Gastroesophageal sphincter (tissue), 4 donors: Measurements from ENCODE around the gene NGF. TPM values are rescaled to one million over a fixed set of nuclear protein-coding genes. Genes with fewer than 3 reads are reported as not detected.

Experiments used
- ATAC-seq: fragments of 150-250 bp; one replicate; pipeline ENCODE4 v1.9.1; 2016; ENCODE audit warnings: mild to moderate bottlenecking, moderate library complexity
- H3K27ac ChIP-seq, 4 donors: fragments of 200-600 bp; sonication (generic) in 3 of 4; 1 replicate in 3 of 4; 2 replicates in 1 of 4; pipeline ENCODE4 v1.5.1; 2016 to 2019
- H3K27me3 ChIP-seq: fragments of 200-600 bp; sonication (generic); one replicate; pipeline ENCODE4 v1.5.1; 2019
- H3K36me3 ChIP-seq, 2 donors: fragments of 200-600 bp; sonication (generic); one replicate each; pipeline ENCODE4 v1.5.1; 2019; ENCODE audit warnings: control low read depth in 1 of 2
- H3K4me1 ChIP-seq, 3 donors: fragments of 200-600 bp; sonication (generic); 1 replicate in 2 of 3; 2 replicates in 1 of 3; pipeline ENCODE4 v1.5.1; 2016 to 2019; ENCODE audit warnings: control low read depth in 2 of 3
- H3K4me3 ChIP-seq, 2 donors: fragments of 200-600 bp; sonication (generic); one replicate each; pipeline ENCODE4 v1.5.1; 2019; ENCODE audit warnings: mild to moderate bottlenecking in 1 of 2, moderate library complexity in 1 of 2
- H3K9me3 ChIP-seq, 3 donors: fragments of 200-600 bp; sonication (generic); one replicate each; pipeline ENCODE4 v1.5.1; 2017 to 2019; ENCODE audit warnings: control low read depth in 2 of 3
- CTCF ChIP-seq, 4 experiments: fragments of 200-600 bp in 2 of 4; fragments of 450-650 bp in 2 of 4; sonication (generic) in 1 of 4; IDR thresholded peaks; one replicate each; pipeline ENCODE4 v1.5.1; 2017 to 2019; ENCODE audit warnings: antibody characterized with exemption in 4 of 4, mild to moderate bottlenecking in 2 of 4, moderate library complexity in 2 of 4
- EP300 ChIP-seq: sonication (generic); formaldehyde crosslinking; IDR thresholded peaks from one replicate; pipeline ENCODE4 v1.6.1; 2017; ENCODE audit warnings: antibody characterized with exemption, mild to moderate bottlenecking
- POLR2A ChIP-seq, 2 donors: fragments of 450-650 bp; IDR thresholded peaks; one replicate each; pipeline ENCODE4 v1.6.1; 2017; ENCODE audit warnings: antibody characterized with exemption in 2 of 2, mild to moderate bottlenecking in 2 of 2, moderate library complexity in 1 of 2
- POLR2AphosphoS5 ChIP-seq: sonication (generic); formaldehyde crosslinking; IDR thresholded peaks from one replicate; pipeline ENCODE4 v1.6.1; 2017; ENCODE audit warnings: antibody characterized with exemption
- WGBS, 2 donors: methylation state at CpG; one replicate each; pipeline ENCODE4 v1.1.5; 2018; ENCODE audit warnings: low coverage in 1 of 2; 5-methylcytosine and 5-hydroxymethylcytosine counted together
- total RNA-seq, 4 donors: library from RNA; depleted of rRNA; stranded (reverse); fragments of >200 nt; gene quantifications; one replicate each; pipeline ENCODE4 v1.1.0, GENCODE V29; 2016

NGF gene
- total RNA-seq, 4 donors from 2014 or later, result 0.74 to 3.4 (median 2.1) TPM

DNA sequence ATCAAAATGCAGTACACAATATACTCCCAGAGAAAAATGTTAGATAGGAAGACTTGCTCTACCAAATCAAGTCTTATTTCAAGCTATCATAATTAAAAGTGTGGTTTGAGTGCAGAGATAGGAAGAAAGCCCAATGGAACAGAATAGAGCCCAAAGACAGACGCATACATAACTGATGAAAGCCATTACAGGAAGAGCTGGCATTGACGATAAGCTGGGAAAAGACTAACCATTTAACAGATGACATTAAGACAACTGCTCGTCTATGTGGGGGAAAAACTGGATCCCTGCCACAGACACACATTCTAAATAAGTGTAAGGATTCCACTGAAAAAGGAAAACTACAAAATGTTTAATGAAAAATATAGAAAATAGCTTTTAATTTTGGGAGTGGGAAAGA, 85.5 kb downstream of the NGF start:
- Histone ChIP-seq H3K36me3 (no peaks in the 10 kb centered on the region), H3K4me3 (no peak overlapping the region), H3K27ac (no peak overlapping the region), H3K4me1 (no peaks in the 10 kb centered on the region), H3K27me3 (no peaks in the 10 kb centered on the region), H3K9me3 (peaks cover 0 to 27% (median 0%) of the 10 kb centered on the region in 3 donors)
- no peak for ATAC-seq
- TF ChIP-seq EP300 (no peak), CTCF (IDR thresholded peaks at IDR 0.05) (no peak), POLR2A (IDR thresholded peaks at IDR 0.05) (no peak), POLR2AphosphoS5 (no peak)
- WGBS, 2 donors, result 47 to 57% methylated on average over 3 of the region's 3 CpGs

- peak; percentile 82 for ATAC-seq
- H3K4me3 ChIP-seq, result no peak overlapping the region
- peaks cover 0 to 20% (median 0%) of the 10 kb centered on the region in 3 donors for H3K9me3 ChIP-seq
- TF ChIP-seq CTCF (IDR thresholded peaks at IDR 0.05), result no peak
- TF ChIP-seq POLR2A (IDR thresholded peaks at IDR 0.05), result no peak
- TF ChIP-seq EP300, result no peak
- TF ChIP-seq POLR2AphosphoS5, result peak; percentile 47
- no peak overlapping the region for H3K27ac ChIP-seq
- 5 to 17% methylated on average over 1 to 2 of the region's 2 CpGs for WGBS, 2 donors
- no peaks in the 10 kb centered on the region for H3K36me3 ChIP-seq
- no peaks in the 10 kb centered on the region for H3K4me1 ChIP-seq
- no peaks in the 10 kb centered on the region for H3K27me3 ChIP-seq
Observed at GRCh38 chr1:115251856-115252255, 86.2 kb downstream of the NGF start.

GRCh38 chr1:115251340-115251748, 86.7 kb downstream of the NGF start:
- H3K4me3 ChIP-seq, result no peak overlapping the region
- H3K27me3 ChIP-seq, result no peaks in the 10 kb centered on the region
- H3K9me3 ChIP-seq, result peaks cover 0 to 25% (median 0%) of the 10 kb centered on the region in 3 donors
- TF ChIP-seq POLR2AphosphoS5 (peak; percentile 27), CTCF (IDR thresholded peaks at IDR 0.05) (no peak)
- H3K27ac ChIP-seq, result no peak overlapping the region
- no peaks in the 10 kb centered on the region for H3K36me3 ChIP-seq
- WGBS, 2 donors, result 14 to 15% methylated on average over 2 of the region's 2 CpGs
- peak; percentile 62 for ATAC-seq
- no peaks in the 10 kb centered on the region for H3K4me1 ChIP-seq

DNA sequence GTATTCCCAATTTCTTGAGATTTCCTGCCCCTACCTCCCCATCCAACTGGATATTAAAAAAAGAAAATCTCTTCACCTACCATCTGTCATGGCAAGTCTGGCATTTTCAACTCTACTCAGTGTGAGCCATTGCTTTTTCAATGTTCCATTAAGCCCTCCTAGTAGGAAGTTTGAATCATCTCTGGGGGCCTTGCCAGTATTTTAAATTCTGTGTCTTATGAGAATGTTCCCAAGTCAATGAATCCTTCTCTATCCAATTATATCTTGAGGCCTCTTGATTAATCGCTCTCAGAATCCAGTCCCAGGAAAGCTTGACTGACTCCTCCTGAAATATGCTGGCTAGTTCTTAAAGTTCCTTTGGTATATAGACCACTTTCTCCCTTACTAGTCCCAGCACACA, 91.5 kb downstream of the NGF start:
- no peak overlapping the region for H3K27ac ChIP-seq
- no peak for TF ChIP-seq POLR2AphosphoS5
- no peak for TF ChIP-seq CTCF (IDR thresholded peaks at IDR 0.05)
- TF ChIP-seq EP300, result no peak
- no peak for TF ChIP-seq POLR2A (IDR thresholded peaks at IDR 0.05)
- H3K9me3 ChIP-seq, result peaks cover 0 to 39% (median 0%) of the 10 kb centered on the region in 3 donors
- ATAC-seq, result no peak
- H3K4me1 ChIP-seq, result no peaks in the 10 kb centered on the region
- no peaks in the 10 kb centered on the region for H3K36me3 ChIP-seq
- no peak overlapping the region for H3K4me3 ChIP-seq
- H3K27me3 ChIP-seq, result no peaks in the 10 kb centered on the region
- WGBS, 2 donors, result 86% methylated on average over 1 of the region's 1 CpG; no CpG with 5 or more reads in 1 of the 2 donors

DNA sequence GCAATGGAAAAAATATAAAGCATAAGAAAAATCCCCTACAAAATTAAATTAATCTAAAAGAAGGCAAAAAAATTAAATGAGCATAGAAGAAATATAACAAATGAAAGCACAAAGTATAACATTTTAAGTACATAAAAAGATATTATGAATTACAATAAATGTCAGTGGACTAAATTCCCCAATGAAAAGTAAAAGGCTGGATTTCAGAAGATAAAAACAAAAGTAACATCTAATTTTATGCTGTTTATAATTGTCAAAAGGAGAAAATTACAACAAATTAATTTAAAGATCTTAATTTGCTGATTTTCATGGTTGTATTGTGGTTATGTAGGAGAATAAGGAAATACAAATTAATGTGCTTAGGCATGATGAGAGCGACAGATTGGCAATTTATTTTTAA, 92.8 kb downstream of the NGF start:
- Histone ChIP-seq H3K9me3 (peaks cover 0 to 39% (median 0%) of the 10 kb centered on the region in 3 donors), H3K27ac (no peak overlapping the region), H3K4me3 (no peak overlapping the region), H3K4me1 (no peaks in the 10 kb centered on the region), H3K27me3 (no peaks in the 10 kb centered on the region), H3K36me3 (no peaks in the 10 kb centered on the region)
- ATAC-seq, result no peak
- 87 to 100% methylated on average over 1 of the region's 1 CpG for WGBS, 2 donors
- TF ChIP-seq POLR2A (IDR thresholded peaks at IDR 0.05), result no peak
- no peak for TF ChIP-seq CTCF (IDR thresholded peaks at IDR 0.05)
- TF ChIP-seq EP300, result no peak
- TF ChIP-seq POLR2AphosphoS5, result no peak
